ENCODE measurements around the gene ZNF629.
A peak's percentile ranks its signal among the peaks of the same experiment; 100 is the strongest.

Gene ZNF629

DNA sequence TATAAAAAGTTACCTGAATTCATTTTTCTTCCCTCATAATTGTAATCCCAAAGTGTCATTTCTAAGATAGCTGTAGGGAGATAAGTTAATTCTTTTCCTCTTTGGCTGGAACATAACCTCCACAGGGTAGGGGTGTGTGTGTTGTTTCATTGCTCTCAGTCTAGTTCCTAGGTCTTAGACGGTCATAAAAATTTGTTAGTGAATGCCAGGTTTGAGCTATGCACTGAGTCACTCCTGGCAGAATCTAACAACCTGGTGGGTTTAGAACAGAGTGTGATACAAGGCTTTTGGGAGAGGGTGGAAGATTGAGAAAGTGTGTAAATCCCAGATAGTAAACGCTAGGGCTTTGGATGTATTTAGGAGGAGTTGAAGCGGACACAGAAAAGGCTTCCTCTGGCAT, 39.7 kb downstream of the ZNF629 start:
- DNase-seq, result no peak

DNA sequence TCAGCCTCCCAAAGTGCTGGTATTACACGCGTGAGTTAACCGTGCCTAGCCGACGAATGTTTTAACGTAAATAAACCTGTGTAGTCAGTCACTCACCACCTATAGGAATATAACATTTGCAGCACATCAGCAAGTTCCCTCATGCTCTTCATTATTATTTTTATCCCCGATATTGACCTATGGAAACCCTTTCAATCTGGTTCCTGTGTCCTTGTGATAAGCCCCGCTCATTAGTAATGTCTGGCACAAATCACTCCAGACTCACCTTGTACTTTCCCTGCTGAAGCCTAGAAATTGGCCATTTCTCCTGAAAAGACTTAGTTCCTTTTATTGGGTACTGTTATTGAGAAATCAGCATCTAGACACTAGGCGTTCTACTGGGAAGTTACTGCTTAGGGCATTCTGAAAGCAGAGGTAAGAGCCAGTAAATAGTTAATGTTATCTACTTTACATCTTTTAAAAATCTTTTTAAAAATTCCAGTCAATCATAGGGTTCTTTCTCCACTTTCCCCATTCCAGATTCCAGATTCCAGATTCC, 40.3 kb downstream of the ZNF629 start:
- DNase-seq, result peak; percentile 66

DNA sequence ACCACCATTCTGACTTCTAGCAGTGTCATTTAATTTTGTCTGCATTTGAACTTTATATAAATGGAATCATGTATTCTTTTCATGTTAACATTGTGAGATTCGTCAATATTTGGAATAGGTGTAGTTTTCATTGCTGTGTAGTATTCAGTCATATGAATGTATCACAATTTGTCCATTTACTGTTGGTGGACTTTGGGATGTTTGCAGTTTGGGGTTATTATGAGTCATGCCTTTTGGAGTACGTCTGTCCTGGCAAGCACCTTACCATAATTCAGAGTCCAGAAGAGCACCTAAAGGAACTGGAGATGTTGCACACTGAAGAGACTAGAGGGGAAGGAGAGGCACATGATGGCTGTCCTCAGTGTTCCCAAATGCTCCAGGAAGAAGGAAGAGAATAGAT, 41.9 kb downstream of the ZNF629 start:
- DNase-seq, result no peak

DNA sequence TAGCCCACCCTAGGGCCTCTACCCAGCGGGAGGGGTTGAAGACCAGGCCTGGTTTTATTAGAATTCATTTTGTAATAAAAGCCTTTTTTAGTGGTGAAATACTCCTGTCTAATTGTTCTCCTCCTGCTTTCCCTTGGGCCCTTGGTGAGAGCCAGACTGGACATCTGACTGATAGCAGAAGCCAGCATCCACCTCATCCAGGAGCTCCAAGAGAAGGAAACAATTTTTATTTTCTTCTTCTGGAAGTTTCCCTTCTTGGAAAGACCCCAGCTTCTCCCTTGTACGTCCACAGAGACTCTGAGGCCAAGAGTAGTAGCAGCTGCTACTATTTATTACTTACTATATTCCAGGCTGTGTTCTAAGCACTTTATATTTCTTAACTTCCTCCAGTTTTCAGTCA, 42.8 kb downstream of the ZNF629 start:
- no peak for DNase-seq

DNA sequence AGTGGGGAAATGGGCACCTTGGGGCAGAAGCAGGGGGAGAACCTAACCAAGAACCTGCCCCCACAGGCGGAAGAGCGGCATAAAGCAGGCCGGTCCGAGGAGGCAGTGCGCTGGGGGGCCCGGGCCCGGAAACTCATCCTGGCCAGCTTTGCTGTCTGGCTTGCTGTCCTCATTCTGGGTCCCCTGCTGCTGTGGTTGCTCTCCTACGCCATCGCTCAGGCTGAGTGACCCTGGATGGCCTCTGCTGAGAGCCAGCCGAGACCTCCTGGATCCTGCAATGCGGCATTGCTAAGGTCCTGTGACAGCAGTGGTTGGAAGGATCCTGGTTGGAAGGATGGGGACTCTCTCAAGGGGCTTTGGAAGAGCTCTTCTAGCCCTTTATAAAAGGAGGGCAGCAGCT, 43.3 kb downstream of the ZNF629 start:
- no peak for DNase-seq

DNA sequence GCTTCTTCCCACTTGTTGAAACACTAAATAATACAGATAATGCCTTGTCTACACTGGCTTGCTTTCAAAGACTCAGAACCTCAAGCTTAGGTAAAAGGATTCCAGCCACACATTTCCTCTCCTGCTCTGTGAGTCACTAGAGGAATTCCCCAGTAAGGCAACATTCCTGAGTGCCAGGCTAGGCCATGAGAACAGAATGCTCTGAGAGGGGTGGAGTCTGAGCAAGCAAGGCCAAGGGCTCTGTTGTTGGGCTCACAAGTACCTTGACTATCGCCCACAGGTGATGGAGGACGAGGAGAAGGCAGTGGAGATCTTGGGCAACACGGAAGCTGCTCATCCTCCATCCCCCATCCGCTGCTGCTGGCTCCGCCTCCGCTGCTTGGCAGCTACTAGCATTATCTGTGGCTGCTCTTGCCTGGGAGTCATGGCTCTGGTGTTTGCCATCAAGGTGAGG, 45.5 kb downstream of the ZNF629 start:
- no peak for DNase-seq

DNA sequence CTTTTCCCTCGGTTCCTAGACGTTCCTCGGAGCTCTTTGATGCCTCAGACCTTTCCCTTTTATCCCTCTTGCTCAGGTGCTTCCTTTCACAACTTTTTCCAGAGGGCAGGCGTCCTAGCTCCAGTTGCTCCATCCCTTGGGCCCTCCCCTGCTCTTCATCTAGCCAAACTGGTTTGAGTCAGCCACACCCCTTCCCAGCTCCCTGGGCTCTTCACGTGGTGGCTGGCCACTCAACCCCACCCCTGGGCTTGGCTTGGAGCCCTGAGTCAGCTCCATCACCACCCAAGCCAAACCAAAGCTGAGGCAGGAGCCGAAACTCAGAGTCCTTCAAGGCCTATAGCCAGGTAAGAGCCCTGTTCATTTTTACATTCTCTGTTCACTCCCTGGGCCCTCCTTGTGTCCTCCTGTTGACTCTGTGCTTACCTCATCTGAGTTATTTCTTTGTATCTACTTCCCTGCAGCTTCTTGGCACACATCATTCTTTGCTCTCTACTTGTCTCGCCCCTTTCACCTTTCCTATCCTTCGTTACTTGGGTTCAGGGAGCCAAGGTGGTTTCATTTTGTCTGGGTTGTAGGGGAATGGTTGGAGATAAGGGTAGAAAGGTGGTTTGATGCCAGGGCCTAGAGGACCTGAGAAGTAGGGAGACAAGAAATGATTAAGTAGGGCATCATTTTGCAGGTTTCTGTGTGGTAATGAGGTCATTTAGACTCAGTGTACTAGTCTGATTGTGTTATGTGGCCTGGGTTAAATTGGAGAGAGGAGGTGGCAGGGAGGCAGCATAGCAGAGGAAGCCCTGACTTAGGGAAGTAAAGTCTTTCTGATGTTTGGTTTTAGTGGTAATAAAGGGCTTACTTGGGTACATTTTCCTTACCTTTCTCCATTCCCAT, 46.4 kb downstream of the ZNF629 start:
- no peak for DNase-seq

DNA sequence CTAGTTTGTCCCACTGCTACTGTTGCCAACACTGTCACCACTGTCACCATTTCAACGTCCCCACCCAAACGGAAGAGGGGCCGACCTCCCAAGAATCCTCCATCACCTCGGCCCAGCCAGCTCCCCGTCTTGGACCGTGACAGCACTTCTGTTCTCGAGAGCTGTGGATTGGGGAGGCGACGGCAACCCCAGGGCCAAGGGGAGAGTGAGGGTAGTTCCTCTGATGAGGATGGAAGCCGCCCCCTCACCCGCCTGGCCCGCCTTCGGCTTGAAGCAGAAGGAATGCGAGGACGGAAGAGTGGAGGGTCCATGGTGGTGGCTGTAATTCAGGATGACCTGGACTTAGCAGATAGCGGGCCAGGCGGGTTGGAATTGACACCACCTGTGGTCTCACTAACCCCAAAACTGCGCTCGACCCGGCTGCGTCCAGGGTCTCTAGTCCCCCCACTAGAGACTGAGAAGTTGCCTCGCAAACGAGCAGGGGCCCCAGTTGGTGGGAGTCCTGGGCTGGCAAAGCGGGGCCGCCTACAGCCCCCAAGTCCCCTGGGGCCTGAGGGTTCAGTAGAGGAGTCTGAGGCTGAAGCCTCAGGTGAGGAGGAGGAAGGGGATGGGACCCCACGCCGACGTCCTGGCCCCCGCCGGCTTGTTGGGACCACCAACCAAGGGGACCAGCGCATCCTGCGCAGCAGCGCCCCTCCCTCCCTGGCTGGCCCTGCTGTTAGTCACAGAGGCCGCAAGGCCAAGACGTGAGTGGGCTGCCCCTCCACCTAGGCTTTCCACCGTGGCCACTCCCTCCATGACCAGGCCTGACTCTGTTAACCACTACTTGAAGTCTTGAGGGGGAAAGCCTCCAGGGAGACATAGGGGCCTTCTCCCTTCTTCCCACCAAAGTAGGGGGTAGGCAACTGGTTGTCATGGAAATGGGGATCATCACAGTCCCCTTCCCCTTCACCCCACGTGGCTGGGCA, 47.7 kb downstream of the ZNF629 start:
- DNase-seq, result no peak

DNA sequence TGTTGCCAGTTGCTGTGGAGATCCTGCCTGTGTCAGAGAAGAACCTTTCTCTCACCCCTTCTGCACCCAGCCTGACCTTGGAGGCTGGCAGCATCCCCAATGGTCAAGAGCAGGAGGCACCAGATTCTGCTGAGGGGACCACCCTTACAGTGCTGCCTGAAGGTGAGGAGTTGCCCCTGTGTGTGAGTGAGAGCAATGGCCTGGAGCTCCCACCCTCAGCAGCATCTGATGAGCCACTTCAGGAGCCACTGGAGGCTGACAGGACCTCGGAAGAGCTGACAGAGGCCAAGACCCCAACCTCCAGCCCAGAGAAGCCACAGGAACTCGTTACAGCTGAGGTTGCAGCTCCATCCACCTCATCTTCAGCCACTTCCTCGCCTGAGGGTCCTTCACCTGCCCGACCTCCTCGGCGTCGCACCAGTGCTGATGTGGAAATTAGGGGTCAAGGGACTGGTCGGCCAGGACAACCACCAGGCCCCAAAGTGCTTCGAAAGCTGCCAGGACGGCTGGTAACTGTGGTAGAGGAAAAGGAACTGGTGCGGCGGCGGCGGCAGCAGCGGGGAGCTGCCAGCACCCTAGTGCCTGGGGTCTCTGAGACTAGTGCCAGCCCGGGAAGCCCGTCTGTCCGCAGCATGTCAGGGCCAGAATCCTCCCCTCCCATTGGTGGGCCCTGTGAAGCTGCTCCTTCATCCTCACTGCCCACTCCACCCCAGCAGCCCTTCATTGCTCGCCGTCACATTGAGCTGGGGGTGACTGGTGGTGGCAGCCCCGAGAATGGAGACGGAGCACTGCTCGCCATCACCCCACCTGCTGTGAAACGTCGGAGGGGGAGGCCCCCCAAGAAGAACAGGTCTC, 49.0 kb downstream of the ZNF629 start:
- DNase-seq, result no peak

DNA sequence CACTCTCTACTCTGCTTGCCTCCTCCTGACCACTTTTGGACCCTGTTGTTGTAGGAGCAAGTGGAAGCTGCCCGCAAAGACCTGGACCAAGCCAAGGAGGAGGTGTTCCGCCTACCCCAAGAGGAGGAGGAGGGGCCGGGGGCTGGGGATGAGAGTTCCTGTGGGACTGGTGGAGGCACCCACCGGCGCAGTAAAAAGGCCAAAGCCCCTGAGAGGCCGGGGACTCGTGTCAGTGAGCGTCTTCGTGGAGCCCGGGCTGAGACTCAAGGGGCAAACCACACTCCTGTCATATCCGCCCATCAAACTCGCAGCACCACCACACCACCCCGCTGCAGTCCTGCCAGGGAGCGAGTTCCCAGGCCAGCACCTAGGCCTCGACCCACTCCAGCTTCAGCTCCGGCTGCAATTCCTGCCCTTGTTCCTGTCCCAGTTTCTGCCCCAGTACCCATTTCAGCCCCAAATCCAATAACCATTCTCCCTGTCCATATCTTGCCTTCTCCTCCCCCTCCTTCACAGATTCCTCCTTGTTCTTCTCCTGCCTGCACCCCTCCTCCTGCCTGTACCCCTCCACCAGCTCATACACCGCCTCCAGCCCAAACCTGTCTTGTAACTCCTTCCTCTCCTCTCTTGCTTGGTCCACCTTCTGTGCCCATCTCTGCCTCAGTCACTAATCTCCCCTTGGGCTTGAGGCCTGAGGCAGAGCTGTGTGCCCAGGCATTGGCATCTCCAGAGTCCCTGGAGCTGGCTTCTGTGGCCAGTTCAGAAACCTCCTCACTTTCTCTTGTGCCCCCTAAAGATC, 49.8 kb downstream of the ZNF629 start:
- no peak for DNase-seq

DNA sequence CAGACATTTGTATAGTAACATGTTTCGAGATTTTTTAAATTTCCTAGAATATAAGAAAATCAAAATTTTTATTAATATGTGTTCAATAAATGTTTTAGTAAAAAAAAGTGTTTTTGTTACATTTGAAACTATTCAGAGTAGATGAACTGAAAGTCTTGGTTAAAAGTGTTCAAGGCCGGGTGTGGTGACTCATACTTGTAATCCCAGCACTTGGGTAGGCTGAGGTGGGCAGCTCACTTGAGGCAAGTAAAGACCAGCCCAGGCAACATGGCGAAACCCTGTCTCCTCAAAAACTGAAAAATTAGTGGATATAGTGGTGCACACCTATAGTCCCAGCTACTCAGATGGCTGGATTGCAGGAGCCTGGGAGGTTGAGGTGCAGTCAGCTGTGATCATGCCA, 55.6 kb downstream of the ZNF629 start:
- no peak for DNase-seq

DNA sequence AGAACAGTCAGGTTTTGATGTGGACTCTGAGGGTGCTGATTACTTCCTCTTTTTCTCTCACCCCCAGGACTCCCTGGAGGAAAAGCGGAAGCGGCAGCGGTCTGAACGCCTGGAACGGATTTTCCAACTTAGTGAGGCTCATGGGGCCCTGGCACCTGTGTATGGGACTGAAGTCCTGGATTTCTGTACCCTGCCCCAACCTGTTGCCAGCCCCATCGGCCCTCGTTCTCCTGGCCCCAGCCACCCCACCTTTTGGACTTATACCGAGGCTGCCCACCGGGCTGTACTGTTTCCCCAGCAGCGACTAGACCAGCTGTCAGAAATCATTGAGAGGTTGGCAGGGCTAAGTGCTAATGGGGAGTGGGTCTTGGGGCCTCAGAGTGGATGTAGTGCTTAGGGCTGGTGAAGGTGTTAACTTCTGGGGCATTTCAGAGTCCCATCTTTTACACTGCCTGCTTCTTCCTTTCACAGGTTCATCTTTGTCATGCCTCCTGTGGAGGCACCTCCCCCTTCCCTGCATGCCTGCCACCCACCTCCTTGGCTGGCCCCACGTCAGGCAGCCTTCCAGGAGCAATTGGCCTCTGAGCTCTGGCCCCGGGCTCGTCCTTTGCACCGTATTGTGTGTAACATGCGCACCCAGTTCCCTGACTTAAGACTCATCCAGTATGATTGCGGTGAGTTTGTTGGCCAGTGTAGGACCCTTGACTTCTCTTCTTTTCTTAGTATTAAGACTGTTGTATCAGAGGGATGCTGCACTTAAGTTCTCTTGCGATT, 57.9 kb downstream of the ZNF629 start:
- DNase-seq, result peak; percentile 77

Measured in inflammatory macrophage treated with lipopolysaccharide for 4 hours (primary cell).